CD1c-positive myeloid dendritic cell (primary cell): ENCODE results near the gene HMCES.
"Not testable (repeated sequence)": the region's sequence is repeated elsewhere in the genome, so short reads cannot be mapped to it uniquely, and the experiment has no call there.

ENCODE experiments used
- DNase-seq: peaks from one replicate; pipeline ENCODE4 v3.0.0-alpha.2; 2016; ENCODE audit errors: extremely low spot score

Gene HMCES

GRCh38 chr3:129320825-129321487, 42.3 kb downstream of the HMCES start:
- no peak for DNase-seq

GRCh38 chr3:129321887-129322286, 43.2 kb downstream of the HMCES start:
- no peak for DNase-seq

GRCh38 chr3:129323651-129324294, 45.1 kb downstream of the HMCES start:
- peak; percentile 47 for DNase-seq

- DNase-seq, result no peak
Measured at GRCh38 chr3:129324855-129325254, 46.2 kb downstream of the HMCES start.

GRCh38 chr3:129325383-129325782, 46.7 kb downstream of the HMCES start:
- DNase-seq, result no peak

- no peak for DNase-seq
Measured at GRCh38 chr3:129326138-129326537, 47.5 kb downstream of the HMCES start.

GRCh38 chr3:129326595-129326994, 47.9 kb downstream of the HMCES start:
- DNase-seq, result no peak

GRCh38 chr3:129327510-129327909, 48.8 kb downstream of the HMCES start:
- no peak for DNase-seq

GRCh38 chr3:129329858-129330257, 51.2 kb downstream of the HMCES start:
- DNase-seq, result no peak

GRCh38 chr3:129330409-129330808, 51.7 kb downstream of the HMCES start:
- peak; percentile 59 for DNase-seq

GRCh38 chr3:129333891-129334290, 55.2 kb downstream of the HMCES start:
- no peak for DNase-seq

- DNase-seq, result no peak
Measured at GRCh38 chr3:129336093-129336706, 57.5 kb downstream of the HMCES start.

GRCh38 chr3:129337719-129338118, 59.0 kb downstream of the HMCES start:
- DNase-seq, result not testable (repeated sequence)

GRCh38 chr3:129339186-129339585, 60.5 kb downstream of the HMCES start:
- DNase-seq, result not testable (repeated sequence)

- not testable (repeated sequence) for DNase-seq
Measured at GRCh38 chr3:129339833-129340232, 61.2 kb downstream of the HMCES start.

GRCh38 chr3:129341331-129342141, 62.9 kb downstream of the HMCES start:
- DNase-seq, result no peak

- peak; percentile 57 for DNase-seq
Measured at GRCh38 chr3:129343643-129344360, 65.1 kb downstream of the HMCES start.

- no peak for DNase-seq
Measured at GRCh38 chr3:129344540-129345220, 66.0 kb downstream of the HMCES start.

GRCh38 chr3:129345281-129345680, 66.6 kb downstream of the HMCES start:
- DNase-seq, result no peak

GRCh38 chr3:129345971-129346370, 67.3 kb downstream of the HMCES start:
- DNase-seq, result no peak
